ENCODE measurements around the gene HNRNPA2B1. TPM values are rescaled to one million over a fixed set of nuclear protein-coding genes. Genes with fewer than 3 reads are reported as not detected.

HNRNPA2B1 gene
- total and polyA plus RNA-seq, 2 donors (not counting 1 experiment from before 2014, with no cell fraction given) = 167 to 524 TPM

GRCh38 chr7:26216049-26216448 is 15.5 kb upstream of the HNRNPA2B1 start:
- no peaks in the 10 kb centered on the region for H3K4me1 ChIP-seq (ENCODE audit: control insufficient read depth in 2 of 2, insufficient read depth in 2 of 2, low read length in 2 of 2)
- Mint-ChIP-seq H3K27ac (no peak overlapping the region), H3K4me1 (peaks cover 10% of the 10 kb centered on the region), H3K9me3 (ENCODE audit: insufficient read depth) (no peaks in the 10 kb centered on the region), H3K27me3 (no peaks in the 10 kb centered on the region), H3K4me3 (no peak overlapping the region)
- peaks cover 0 to 6% (median 0%) of the 10 kb centered on the region in 3 donors for H3K9me3 ChIP-seq (ENCODE audit: control extremely low read depth in 1 of 3, control insufficient read depth in 2 of 3, insufficient read depth in 1 of 3, low read length in 2 of 3)
- H3K27me3 ChIP-seq (replicated peaks in 1 of 4; ENCODE audit: control extremely low read depth in 1 of 4, control insufficient read depth in 3 of 4, insufficient read depth in 4 of 4, low read length in 3 of 4) = no peaks in the 10 kb centered on the region
- CTCF ChIA-PET = no interaction called here
- H3K79me2 ChIP-seq (ENCODE audit: control insufficient read depth, insufficient read depth, low read length) = no peaks in the 10 kb centered on the region
- no peak overlapping the region for H3K27ac ChIP-seq (ENCODE audit: low read length in 2 of 2)
- no peaks in the 10 kb centered on the region for H4K20me1 ChIP-seq (ENCODE audit: control insufficient read depth, insufficient read depth, low read length, poor library complexity, severe bottlenecking)
- ATAC-seq (ENCODE audit: low read depth) (no peak), DNase-seq (no peak)
- POLR2A ChIA-PET = no interaction called here
- H3K36me3 ChIP-seq (replicated peaks in 1 of 2; ENCODE audit: control extremely low read depth in 1 of 2, control insufficient read depth in 1 of 2, extremely low read depth in 1 of 2, insufficient read depth in 2 of 2, low read length in 1 of 2) = peaks cover 0 to 15% of the 10 kb centered on the region in 2 experiments
- TF ChIP-seq CTCF (IDR thresholded peaks at IDR 0.05) = no peak
- TF ChIP-seq EZH2 (IDR thresholded peaks at IDR 0.05; ENCODE audit: borderline replicate concordance, insufficient read depth, low read depth, low read length, poor library complexity, severe bottlenecking) = no peak
- intact Hi-C loops (cut with micrococcal nuclease) = no loop called here
- WGBS (ENCODE audit: insufficient coverage) = no CpG with 5 or more reads among the region's 2 CpGs
- H3K9ac ChIP-seq (ENCODE audit: low read length) = no peak overlapping the region
- no peak overlapping the region for H3K4me3 ChIP-seq (ENCODE audit: control extremely low read depth in 1 of 5, extremely low read depth in 1 of 5, insufficient read depth in 1 of 5, low read depth in 2 of 5, low read length in 4 of 5)
- H2AFZ ChIP-seq (ENCODE audit: insufficient read depth, low read depth, low read length, poor library complexity, severe bottlenecking) = no peak overlapping the region
- no peak overlapping the region for H3K4me2 ChIP-seq (replicated peaks; ENCODE audit: low read depth, low read length, poor library complexity, severe bottlenecking)

GRCh38 chr7:26213807-26214515 is 13.4 kb upstream of the HNRNPA2B1 start:
- TF ChIP-seq EZH2 (IDR thresholded peaks at IDR 0.05; ENCODE audit: borderline replicate concordance, insufficient read depth, low read depth, low read length, poor library complexity, severe bottlenecking) = no peak
- no peak for TF ChIP-seq CTCF (IDR thresholded peaks at IDR 0.05)
- no peak overlapping the region for H2AFZ ChIP-seq (ENCODE audit: insufficient read depth, low read depth, low read length, poor library complexity, severe bottlenecking)
- WGBS (ENCODE audit: insufficient coverage) = no CpG with 5 or more reads among the region's 5 CpGs
- Mint-ChIP-seq H3K9me3 (ENCODE audit: insufficient read depth) (no peaks in the 10 kb centered on the region), H3K4me3 (no peak overlapping the region), H3K27ac (no peak overlapping the region), H3K4me1 (peaks cover 10% of the 10 kb centered on the region), H3K27me3 (no peaks in the 10 kb centered on the region)
- POLR2A ChIA-PET = no interaction called here
- DNase-seq (no peak), ATAC-seq (ENCODE audit: low read depth) (no peak)
- no peaks in the 10 kb centered on the region for H3K4me1 ChIP-seq (ENCODE audit: control insufficient read depth in 2 of 2, insufficient read depth in 2 of 2, low read length in 2 of 2)
- H3K27ac ChIP-seq (ENCODE audit: low read length in 2 of 2) = no peak overlapping the region
- H3K9me3 ChIP-seq (ENCODE audit: control extremely low read depth in 1 of 3, control insufficient read depth in 2 of 3, insufficient read depth in 1 of 3, low read length in 2 of 3) = no peaks in the 10 kb centered on the region
- CTCF ChIA-PET = interaction anchor here (1.2 kb wide), 1 partner anchor 321 kb away, joined by 4 read pairs; no protein-coding TSS in a partner anchor
- peaks cover 2 to 36% of the 10 kb centered on the region in 2 experiments for H3K36me3 ChIP-seq (replicated peaks in 1 of 2; ENCODE audit: control extremely low read depth in 1 of 2, control insufficient read depth in 1 of 2, extremely low read depth in 1 of 2, insufficient read depth in 2 of 2, low read length in 1 of 2)
- H3K4me2 ChIP-seq (replicated peaks; ENCODE audit: low read depth, low read length, poor library complexity, severe bottlenecking) = no peak overlapping the region
- H3K4me3 ChIP-seq (ENCODE audit: control extremely low read depth in 1 of 5, extremely low read depth in 1 of 5, insufficient read depth in 1 of 5, low read depth in 2 of 5, low read length in 4 of 5) = no peak overlapping the region
- H3K9ac ChIP-seq (ENCODE audit: low read length) = no peak overlapping the region
- H3K79me2 ChIP-seq (ENCODE audit: control insufficient read depth, insufficient read depth, low read length) = no peaks in the 10 kb centered on the region
- no peaks in the 10 kb centered on the region for H3K27me3 ChIP-seq (replicated peaks in 1 of 4; ENCODE audit: control extremely low read depth in 1 of 4, control insufficient read depth in 3 of 4, insufficient read depth in 4 of 4, low read length in 3 of 4)
- H4K20me1 ChIP-seq (ENCODE audit: control insufficient read depth, insufficient read depth, low read length, poor library complexity, severe bottlenecking) = no peaks in the 10 kb centered on the region
- intact Hi-C loops (cut with micrococcal nuclease) = no loop called here

Data from B cell (primary cell).